Measurements from ENCODE around the gene TSPAN15.

The TSPAN15 gene

GRCh38 chr10:69446650-69447151, 4.6 kb upstream of the TSPAN15 start:
- Histone ChIP-seq H3K36me3 (ENCODE audit: control insufficient read depth in 2 of 2, insufficient read depth in 1 of 2, low read length in 2 of 2) (no peaks in the 10 kb centered on the region), H3K4me3 (ENCODE audit: low read depth, low read length) (no peak overlapping the region), H3K27ac (ENCODE audit: extremely low read depth, low read depth, low read length) (no peak overlapping the region), H3K4me1 (ENCODE audit: control insufficient read depth, insufficient read depth, low read length) (peaks cover 3% of the 10 kb centered on the region), H3K9me3 (ENCODE audit: control insufficient read depth, insufficient read depth, low read depth, low read length) (no peaks in the 10 kb centered on the region)
- CTCF ChIA-PET = interaction anchor here (0.7 to 2.9 kb wide), 10 partner anchors 8 to 545 kb away, joined by 3 to 17 read pairs (median 6); no protein-coding TSS in a partner anchor
- POLR2A ChIA-PET = interaction anchor here (0.5 to 1.1 kb wide), 5 partner anchors 11 to 245 kb away, joined by 3 to 5 read pairs (median 5); no protein-coding TSS in a partner anchor
- TF ChIP-seq ZNF629 (tag by site-specific recombination; IDR thresholded peaks at IDR 0.05) (0 out of 2 replicates have a peak, but pooled peaks have one; percentile 11), PBX3 (CRISPR knock-in tag; IDR thresholded peaks at IDR 0.05) (no peak), ZNF701 (tag by site-specific recombination; IDR thresholded peaks at IDR 0.05) (no peak), WT1 (tag by site-specific recombination; IDR thresholded peaks at IDR 0.05) (no peak), ZBTB20 (tag by site-specific recombination; IDR thresholded peaks at IDR 0.05) (peak; percentile 47; the same call in 1 of the 2 replicates), GLI2 (tag by site-specific recombination; IDR thresholded peaks at IDR 0.05; ENCODE audit: borderline replicate concordance, low read depth) (no peak), TSHZ1 (tag by site-specific recombination; IDR thresholded peaks at IDR 0.05; ENCODE audit: borderline replicate concordance) (no peak), ZNF335 (tag by site-specific recombination; conservative IDR thresholded peaks at IDR 0.05) (no peak), ELK4 (IDR thresholded peaks at IDR 0.05; ENCODE audit: borderline replicate concordance, low read depth, low read length) (no peak)

- H3K4me3 ChIP-seq (ENCODE audit: low read depth, low read length) = no peak overlapping the region
- CTCF ChIA-PET = interaction anchor here (0.7 to 1.8 kb wide), 18 partner anchors 8 to 85 kb away, joined by 3 to 9 read pairs (median 4); no protein-coding TSS in a partner anchor
- TF ChIP-seq ZBTB20 (tag by site-specific recombination; IDR thresholded peaks at IDR 0.05) (peak; percentile 23; the same call in 1 of the 2 replicates), ZBTB48 (tag by site-specific recombination; IDR thresholded peaks at IDR 0.05) (no peak), IKZF3 (tag by site-specific recombination; IDR thresholded peaks at IDR 0.05) (peak; percentile 62; the same call in 1 of the 2 replicates), GLI4 (tag by site-specific recombination; IDR thresholded peaks at IDR 0.05) (no peak), CTCF (tag by site-specific recombination; IDR thresholded peaks at IDR 0.05) (0 out of 2 replicates have a peak, but pooled peaks have one; percentile 21), GLIS1 (tag by site-specific recombination; IDR thresholded peaks at IDR 0.05) (0 out of 2 replicates have a peak, but pooled peaks have one; percentile 27), ZBTB17 (tag by site-specific recombination; IDR thresholded peaks at IDR 0.05) (peak; percentile 48; the same call in 1 of the 2 replicates), ZNF561 (tag by site-specific recombination; IDR thresholded peaks at IDR 0.05; ENCODE audit: borderline replicate concordance) (no peak), ZNF404 (tag by site-specific recombination; IDR thresholded peaks at IDR 0.05) (no peak), ZNF423 (tag by site-specific recombination; IDR thresholded peaks at IDR 0.05) (peak; percentile 23; the same call in 1 of the 2 replicates), ZNF600 (tag by site-specific recombination; IDR thresholded peaks at IDR 0.05) (peak; percentile 40; the same call in 1 of the 2 replicates), ZIC2 (tag by site-specific recombination; IDR thresholded peaks at IDR 0.05) (peak; percentile 59; the same call in 1 of the 2 replicates), MYNN (tag by site-specific recombination; IDR thresholded peaks at IDR 0.05; ENCODE audit: borderline replicate concordance) (no peak), REST (tag by site-specific recombination; IDR thresholded peaks at IDR 0.05) (no peak)
Observed at GRCh38 chr10:69449841-69450240, 1.4 kb upstream of the TSPAN15 start.

More at GRCh38 chr10:69449841-69450240, 1.4 kb upstream of the TSPAN15 start:
- POLR2A ChIA-PET = interaction anchor here (0.5 kb wide), 1 partner anchor 463 kb away, joined by 3 read pairs; no protein-coding TSS in a partner anchor
- Histone ChIP-seq H3K36me3 (ENCODE audit: control insufficient read depth in 2 of 2, insufficient read depth in 1 of 2, low read length in 2 of 2) (no peaks in the 10 kb centered on the region; a peak in 1 of 3 replicates), H3K4me1 (ENCODE audit: control insufficient read depth, insufficient read depth, low read length) (peaks cover 3% of the 10 kb centered on the region), H3K27ac (ENCODE audit: extremely low read depth, low read depth, low read length) (no peak overlapping the region), H3K9me3 (ENCODE audit: control insufficient read depth, insufficient read depth, low read depth, low read length) (no peaks in the 10 kb centered on the region)
